Activated CD4-positive, alpha-beta memory T cell treated with anti-CD3 and anti-CD28 coated beads for 36 hours (primary cell): ENCODE measurements around the gene P4HB. TPM values are rescaled to one million over a fixed set of nuclear protein-coding genes. Genes with fewer than 3 reads are reported as not detected.
A peak's percentile ranks its signal among the peaks of the same experiment; 100 is the strongest.

Experiments
- CTCF ChIA-PET: fragments of 350-600 bp; sonication (Branson Sonifier 250); formaldehyde crosslinking; loops from one replicate; lab custom pipeline; 2021; ENCODE audit warnings: antibody characterized with exemption, inconsistent platforms; lab: Charles Lee
- POLR2A ChIA-PET: fragments of 350-600 bp; sonication (Branson Sonifier 250); formaldehyde crosslinking; loops from one replicate; lab custom pipeline; 2021; ENCODE audit warnings: antibody characterized with exemption; lab: Charles Lee
- DNase-seq: peaks from one replicate; pipeline ENCODE4 v3.0.0-alpha.2; 2020
- H3K27ac Mint-ChIP-seq: one replicate; pipeline ENCODE4 v1.8.0; 2021; ENCODE audit warnings: mixed read lengths
- H3K27me3 Mint-ChIP-seq: one replicate; pipeline ENCODE4 v1.8.0; 2021; ENCODE audit warnings: mixed read lengths
- H3K36me3 Mint-ChIP-seq: one replicate; pipeline ENCODE4 v1.8.0; 2021; ENCODE audit warnings: mixed read lengths
- H3K4me1 Mint-ChIP-seq: one replicate; pipeline ENCODE4 v1.8.0; 2021; ENCODE audit warnings: low read depth, mixed read lengths
- H3K4me3 Mint-ChIP-seq: one replicate; pipeline ENCODE4 v1.8.0; 2021; ENCODE audit warnings: mild to moderate bottlenecking, mixed read lengths
- H3K9me3 Mint-ChIP-seq: one replicate; pipeline ENCODE4 v1.8.0; 2021; ENCODE audit warnings: mixed read lengths
- intact Hi-C: fragments of 100-400 bp; cut with micrococcal nuclease; formaldehyde crosslinking; loops from one replicate; pipeline ENCODE4 v1.15.1; 2023
- total RNA-seq, 2 experiments: library from RNA; stranded (reverse); gene quantifications; one replicate each; pipeline ENCODE4 v1.2.3, GENCODE V29; 2021

Gene P4HB
- total RNA-seq: 100 to 1,000 TPM; 358 to 367 TPM

GRCh38 chr17:81859906-81860755, at the start of gene P4HB:
Gene P4HB, minus strand, starts transcription at chr17:81860535. Its CDS starts 64 bp downstream, at chr17:81860471.
- ChIA-PET POLR2A (interaction anchor here (0.7 to 1.9 kb wide), 6 partner anchors 10 to 239 kb away, joined by 3 to 21 read pairs (median 4); partner anchors contain the start of genes ARHGDIA and MRPL12), CTCF (interaction anchor here (1.2 to 1.6 kb wide), 2 partner anchors 9 to 10 kb away, joined by 4 to 8 read pairs; no protein-coding TSS in a partner anchor)
- Mint-ChIP-seq H3K4me1 (peaks cover 44% of the 10 kb centered on the region), H3K36me3 (peaks cover 47% of the 10 kb centered on the region), H3K27me3 (no peaks in the 10 kb centered on the region), H3K4me3 (peak within 1 kb of the TSS; percentile 95), H3K27ac (peak within 1 kb of the TSS; percentile 96), H3K9me3 (no peaks in the 10 kb centered on the region)
- peak; percentile 26 for DNase-seq
- intact Hi-C loops: loop anchor here (1.0 to 2.0 kb wide), 7 partner anchors 11 to 345 kb away; partner anchors contain the start of genes ARHGDIA, ARL16, ASPSCR1 and CENPX

DNA sequence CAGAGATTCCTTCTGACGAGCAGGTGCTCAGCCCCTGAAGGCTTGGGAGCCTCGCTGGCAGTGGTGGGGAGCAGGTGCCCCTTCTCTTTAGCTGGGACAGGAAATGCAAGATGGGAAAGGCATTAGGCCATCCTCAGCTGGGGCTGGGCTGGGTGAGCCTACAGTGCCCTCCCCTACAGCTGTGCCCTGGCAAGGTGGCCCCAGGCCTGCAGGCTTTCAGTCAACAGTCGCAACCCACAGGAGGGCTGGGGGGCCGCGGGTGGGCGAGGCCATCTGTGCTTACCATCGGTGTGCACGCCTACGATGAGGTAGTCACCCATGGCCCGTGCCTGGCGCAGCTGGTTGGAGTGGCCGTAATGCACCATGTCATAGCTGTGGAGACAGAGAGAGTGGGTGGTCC, 48.9 kb upstream of the P4HB start:
- H3K9me3 Mint-ChIP-seq: no peaks in the 10 kb centered on the region
- no peak for DNase-seq
- ChIA-PET POLR2A (no interaction called here), CTCF (interaction anchor here (0.9 kb wide), 1 partner anchor 39 kb away, joined by 4 read pairs; no protein-coding TSS in a partner anchor)
- peaks cover 15% of the 10 kb centered on the region for H3K36me3 Mint-ChIP-seq
- H3K27me3 Mint-ChIP-seq: no peaks in the 10 kb centered on the region
- H3K4me1 Mint-ChIP-seq: peaks cover 4% of the 10 kb centered on the region
- H3K27ac Mint-ChIP-seq: no peak overlapping the region
- peak overlapping the region; percentile 12 for H3K4me3 Mint-ChIP-seq
- intact Hi-C loops: no loop called here

DNA sequence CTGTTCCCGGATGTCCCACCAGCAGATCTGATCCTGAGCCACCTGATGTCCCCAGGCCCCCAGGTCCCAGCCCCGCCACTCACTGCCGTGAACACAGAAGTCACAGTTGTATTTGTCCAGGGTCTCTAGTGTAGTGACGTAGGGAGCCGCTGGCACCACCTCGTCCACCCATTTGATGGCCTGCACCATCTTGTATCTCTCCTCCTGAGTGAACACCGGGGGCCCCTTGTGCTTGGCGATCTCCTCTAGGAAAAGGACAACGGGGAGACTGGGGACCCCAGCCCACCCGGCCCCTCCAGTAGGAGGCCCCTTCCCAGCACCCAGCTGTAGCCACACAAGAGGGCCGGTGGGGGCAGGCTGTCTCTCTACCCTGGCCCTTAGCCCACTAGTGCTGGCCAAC, 48.5 kb upstream of the P4HB start:
- intact Hi-C loops: no loop called here
- Mint-ChIP-seq H3K27me3 (no peaks in the 10 kb centered on the region), H3K36me3 (peaks cover 15% of the 10 kb centered on the region), H3K27ac (no peak overlapping the region), H3K9me3 (no peaks in the 10 kb centered on the region), H3K4me3 (no peak overlapping the region), H3K4me1 (peaks cover 4% of the 10 kb centered on the region)
- POLR2A ChIA-PET: interaction anchor here (1.0 kb wide), 1 partner anchor 8 kb away, joined by 3 read pairs; no protein-coding TSS in a partner anchor
- CTCF ChIA-PET: interaction anchor here (0.9 kb wide), 1 partner anchor 39 kb away, joined by 4 read pairs; no protein-coding TSS in a partner anchor
- no peak for DNase-seq

DNA sequence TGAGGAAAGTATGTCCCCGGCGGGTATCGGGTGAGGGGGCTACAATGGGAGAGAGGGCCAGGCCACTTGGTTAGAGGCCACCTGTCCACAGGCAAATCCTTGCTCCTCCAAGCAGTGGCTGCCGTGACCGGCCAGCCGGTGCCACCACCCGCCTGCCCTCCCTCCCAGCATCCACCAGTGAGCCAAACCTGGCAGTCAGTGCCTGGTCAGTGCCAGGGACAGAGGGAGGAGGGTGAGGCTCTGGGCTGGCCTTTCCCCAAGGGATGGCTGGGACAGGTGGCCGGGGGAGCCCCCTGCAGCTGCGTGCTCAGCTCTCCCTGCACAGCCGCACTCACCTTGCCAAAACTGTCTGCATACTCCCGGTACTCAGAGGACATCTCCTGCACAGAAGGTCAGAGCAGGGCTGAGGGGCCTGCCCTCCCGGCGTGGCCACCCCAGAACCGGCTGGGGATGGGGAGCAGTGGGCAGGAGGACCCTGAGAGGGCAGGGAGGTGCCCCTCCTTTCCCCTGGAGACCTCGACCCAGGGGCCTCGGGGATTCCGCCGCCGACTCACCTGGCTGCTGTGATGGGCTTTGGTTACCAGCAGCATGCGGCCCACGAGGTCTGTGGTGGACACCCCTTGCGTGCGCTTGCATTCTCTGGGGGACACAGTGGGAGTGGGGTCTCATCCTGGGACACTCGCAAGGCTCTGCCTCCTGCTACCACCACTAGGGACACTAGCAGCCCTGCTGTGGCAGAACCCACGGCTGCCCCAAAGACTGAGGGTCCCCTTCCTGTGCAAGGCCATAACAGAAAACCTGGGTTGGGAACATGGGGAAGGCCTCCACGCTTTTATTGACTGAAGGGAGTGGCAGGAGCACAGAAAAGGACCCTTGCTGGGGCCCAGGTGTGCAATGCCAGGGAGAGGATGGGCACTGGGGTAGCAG, 47.1 kb upstream of the P4HB start:
- ChIA-PET POLR2A (interaction anchor here (1.0 kb wide), 1 partner anchor 9 kb away, joined by 3 read pairs; no protein-coding TSS in a partner anchor), CTCF (no interaction called here)
- Mint-ChIP-seq H3K36me3 (peaks cover 7% of the 10 kb centered on the region), H3K9me3 (no peaks in the 10 kb centered on the region), H3K27me3 (no peaks in the 10 kb centered on the region), H3K4me3 (no peak overlapping the region), H3K27ac (no peak overlapping the region), H3K4me1 (peaks cover 4% of the 10 kb centered on the region)
- DNase-seq: no peak
- intact Hi-C loops: no loop called here

DNA sequence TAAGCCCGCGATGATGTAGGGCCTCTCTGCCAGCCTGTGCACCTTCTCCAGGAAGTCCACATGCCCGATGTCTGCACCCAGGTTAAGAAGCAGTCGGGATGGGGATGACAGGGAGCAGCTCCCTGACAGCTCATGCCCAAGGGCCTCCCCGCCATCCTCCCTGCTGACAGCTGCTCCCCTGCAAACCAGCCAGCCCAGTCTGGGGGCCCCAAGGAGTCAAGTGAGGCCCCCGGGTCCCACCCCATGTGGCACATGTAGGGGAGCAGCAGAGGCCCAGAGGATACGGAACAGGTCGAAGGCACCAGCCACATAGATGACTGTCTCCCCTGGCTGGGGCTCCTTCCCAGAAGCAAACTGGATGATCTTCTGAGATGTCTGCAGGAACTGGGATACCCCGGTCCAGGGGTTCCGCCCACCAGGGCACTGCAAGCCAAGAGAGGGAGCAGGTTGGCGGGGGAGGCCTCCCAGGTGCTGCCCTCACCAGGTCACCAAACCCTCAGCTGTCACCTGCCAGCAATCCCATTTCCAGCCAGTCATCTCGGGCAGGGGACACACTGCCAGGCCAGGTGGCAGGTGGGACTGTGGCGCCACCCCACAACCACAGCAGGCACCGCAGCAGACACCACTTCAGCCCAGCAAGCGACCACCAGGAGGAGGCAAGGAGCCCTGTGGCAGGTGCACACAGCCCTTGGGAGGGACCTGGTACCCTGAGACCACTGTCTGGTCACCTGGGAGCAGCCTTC, 46.3 kb upstream of the P4HB start:
- Mint-ChIP-seq H3K27me3 (no peaks in the 10 kb centered on the region), H3K27ac (no peak overlapping the region), H3K36me3 (peaks cover 5% of the 10 kb centered on the region), H3K4me1 (peaks cover 4% of the 10 kb centered on the region), H3K4me3 (no peak overlapping the region), H3K9me3 (no peaks in the 10 kb centered on the region)
- ChIA-PET POLR2A (no interaction called here), CTCF (no interaction called here)
- intact Hi-C loops: no loop called here
- no peak for DNase-seq

DNA sequence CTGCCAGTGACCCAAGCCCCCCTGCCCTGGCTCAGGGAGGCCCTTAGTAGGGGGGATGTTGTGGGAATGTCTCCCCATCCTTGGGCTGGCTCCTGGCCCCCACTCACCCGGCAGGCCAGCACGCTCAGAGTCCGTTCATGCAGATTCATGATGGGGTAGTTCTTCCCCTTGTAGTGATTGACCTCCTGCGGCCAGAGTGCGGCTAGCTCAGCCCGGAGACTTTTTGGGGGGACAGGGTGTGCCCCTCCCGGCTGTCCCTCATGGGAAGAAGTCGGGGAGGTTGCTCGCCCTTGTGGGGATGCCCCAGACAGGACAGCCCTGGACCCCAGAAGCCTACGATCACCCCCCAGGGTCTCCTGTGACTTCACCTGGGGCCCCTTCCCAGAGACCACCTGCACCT, 45.7 kb upstream of the P4HB start:
- Mint-ChIP-seq H3K4me1 (peaks cover 9% of the 10 kb centered on the region), H3K27me3 (peaks cover 5% of the 10 kb centered on the region), H3K27ac (no peak overlapping the region), H3K9me3 (no peaks in the 10 kb centered on the region), H3K36me3 (peaks cover 8% of the 10 kb centered on the region), H3K4me3 (no peak overlapping the region)
- DNase-seq: no peak
- intact Hi-C loops: no loop called here
- POLR2A ChIA-PET: no interaction called here
- CTCF ChIA-PET: no interaction called here

- Mint-ChIP-seq H3K4me3 (no peak overlapping the region), H3K27ac (no peak overlapping the region), H3K4me1 (peaks cover 12% of the 10 kb centered on the region), H3K36me3 (peaks cover 8% of the 10 kb centered on the region), H3K9me3 (no peaks in the 10 kb centered on the region), H3K27me3 (peaks cover 8% of the 10 kb centered on the region)
- CTCF ChIA-PET: no interaction called here
- DNase-seq: no peak
- POLR2A ChIA-PET: no interaction called here
- intact Hi-C loops: no loop called here
Measured at GRCh38 chr17:81905424-81905875, 45.1 kb upstream of the P4HB start.

- H3K4me1 Mint-ChIP-seq: peaks cover 8% of the 10 kb centered on the region
- H3K4me3 Mint-ChIP-seq: no peak overlapping the region
- H3K9me3 Mint-ChIP-seq: no peaks in the 10 kb centered on the region
- peaks cover 15% of the 10 kb centered on the region for H3K36me3 Mint-ChIP-seq
- ChIA-PET CTCF (no interaction called here), POLR2A (no interaction called here)
- no peak overlapping the region for H3K27ac Mint-ChIP-seq
- no peak for DNase-seq
- intact Hi-C loops: no loop called here
- H3K27me3 Mint-ChIP-seq: peaks cover 8% of the 10 kb centered on the region
Measured at GRCh38 chr17:81904600-81905423, 44.5 kb upstream of the P4HB start.

DNA sequence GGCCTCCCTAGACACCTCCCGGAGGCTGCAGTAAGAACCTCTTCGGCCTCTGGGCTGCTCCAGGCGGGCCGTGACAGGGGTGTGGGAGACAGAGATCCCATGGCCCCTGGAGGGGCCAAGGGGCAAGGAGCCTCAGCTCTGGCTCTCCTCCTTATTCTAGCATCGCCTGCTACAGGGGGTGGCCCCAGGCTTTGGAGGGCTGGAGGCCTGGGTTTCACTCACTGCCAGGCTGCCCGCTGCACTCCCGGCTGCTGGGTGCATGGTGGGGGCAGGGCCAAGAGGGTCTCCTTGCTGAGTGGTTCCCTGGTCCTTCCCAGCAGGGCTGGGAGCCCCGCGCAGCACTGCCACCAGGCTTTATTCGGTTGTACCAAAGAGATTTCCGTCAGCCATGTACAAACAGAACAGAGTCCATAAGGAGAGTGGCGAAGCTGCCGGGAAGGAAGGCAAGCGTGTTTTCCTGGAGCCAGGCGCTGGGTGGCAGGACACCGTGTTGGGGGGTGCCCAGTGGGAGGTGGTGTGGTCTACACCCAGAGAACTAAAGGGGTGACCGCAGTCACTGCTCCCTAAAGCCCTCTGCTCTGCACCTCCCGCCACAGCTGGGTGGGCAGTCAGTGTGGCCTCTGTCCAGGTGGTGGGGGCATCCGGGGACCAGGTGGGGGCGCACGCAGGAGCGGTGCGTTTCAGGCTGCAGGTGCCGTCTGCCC, 43.7 kb upstream of the P4HB start:
- Mint-ChIP-seq H3K36me3 (peaks cover 17% of the 10 kb centered on the region), H3K4me3 (no peak overlapping the region), H3K4me1 (peaks cover 8% of the 10 kb centered on the region), H3K27me3 (peaks cover 8% of the 10 kb centered on the region), H3K9me3 (no peaks in the 10 kb centered on the region), H3K27ac (no peak overlapping the region)
- ChIA-PET CTCF (no interaction called here), POLR2A (no interaction called here)
- DNase-seq: no peak
- intact Hi-C loops: no loop called here

DNA sequence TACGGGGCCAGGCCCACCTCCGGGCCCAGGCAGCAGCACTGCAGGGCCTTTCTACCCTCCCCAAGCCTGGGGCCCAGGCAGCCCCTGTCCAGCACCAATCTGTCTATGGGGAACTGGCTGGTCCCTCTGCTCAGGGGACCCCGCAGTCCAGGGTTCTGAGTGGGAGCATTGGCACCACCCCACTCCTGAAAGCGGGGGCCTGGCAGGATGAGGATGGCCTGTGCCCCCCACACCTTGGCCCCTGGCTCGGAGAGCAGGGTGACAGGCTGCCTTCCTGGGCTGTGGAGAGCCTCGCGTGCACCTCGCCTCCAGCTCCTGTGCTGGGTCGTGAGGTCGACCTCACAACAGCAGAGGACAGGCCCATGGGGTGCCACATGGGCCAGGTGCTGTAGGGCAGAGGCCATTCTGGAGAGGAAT, 43.1 kb upstream of the P4HB start:
- Mint-ChIP-seq H3K4me3 (no peak overlapping the region), H3K4me1 (peaks cover 8% of the 10 kb centered on the region), H3K36me3 (peaks cover 16% of the 10 kb centered on the region), H3K27me3 (peaks cover 8% of the 10 kb centered on the region), H3K27ac (no peak overlapping the region), H3K9me3 (no peaks in the 10 kb centered on the region)
- ChIA-PET POLR2A (no interaction called here), CTCF (no interaction called here)
- no peak for DNase-seq
- intact Hi-C loops: no loop called here
